ENCODE results near the gene SCD. TPM values are rescaled to one million over a fixed set of nuclear protein-coding genes. Genes with fewer than 3 reads are reported as not detected.

The SCD gene
- total and polyA plus RNA-seq, 10 of the 15 experiments (the other 5 are each of a cell fraction or from before 2014, with no cell fraction given) = 68.7 to 279 (median 99.5) TPM

- 48% methylated on average over 9 of the region's 9 CpGs for WGBS (ENCODE audit: insufficient coverage, insufficient replicate concordance, low lambda C conversion rate, missing lambda C conversion rate)
- intact Hi-C loops (cut with micrococcal nuclease; ENCODE audit: unreplicated experiment) = loop anchor here (5.0 to 10.0 kb wide), 2 partner anchors 480 to 543 kb away; no protein-coding TSS in a partner anchor
- SMC1A ChIA-PET (ENCODE audit: uncharacterized antibody, unreplicated experiment) = interaction anchor here (0.6 to 2.7 kb wide), 2 partner anchors 9 to 956 kb away, joined by 3 to 10 read pairs; no protein-coding TSS in a partner anchor
Measured at GRCh38 chr10:100334762-100335161, 12.3 kb upstream of the SCD start.

More at GRCh38 chr10:100334762-100335161, 12.3 kb upstream of the SCD start:
- peaks cover 14% of the 10 kb centered on the region for H3K4me1 ChIP-seq (ENCODE audit: control insufficient read depth, insufficient read depth, low read length)
- ATAC-seq (no peak), FAIRE-seq (no peak), DNase-seq (ENCODE audit: low read depth, low spot score) (no peak)
- H3K4me2 ChIP-seq (ENCODE audit: control insufficient read depth, insufficient read depth) = no peak overlapping the region
- H3K79me2 ChIP-seq (ENCODE audit: control insufficient read depth, insufficient read depth, low read length) = no peaks in the 10 kb centered on the region
- ChIA-PET CTCF (interaction anchor here (0.9 to 14.9 kb wide), 3 partner anchors 96 to 184 kb away, joined by 3 to 312 read pairs (median 3); no protein-coding TSS in a partner anchor), RAD21 (ENCODE audit: unreplicated experiment) (interaction anchor here (18.1 kb wide), 1 partner anchor 97 kb away, joined by 214 read pairs; no protein-coding TSS in a partner anchor), POLR2A (no interaction called here)
- TF ChIP-seq LARP7 (IDR thresholded peaks at IDR 0.05) (no peak), TCF7 (IDR thresholded peaks at IDR 0.05; ENCODE audit: borderline replicate concordance) (no peak), ELK1 (IDR thresholded peaks at IDR 0.05; ENCODE audit: low read depth, low read length) (no peak), KDM1A (IDR thresholded peaks at IDR 0.05; ENCODE audit: borderline replicate concordance) (no peak), TCF12 (IDR thresholded peaks at IDR 0.05; ENCODE audit: low read depth, low read length) (no peak), BMI1 (IDR thresholded peaks at IDR 0.05; ENCODE audit: borderline replicate concordance) (no peak), SUPT20H (IDR thresholded peaks at IDR 0.05; ENCODE audit: borderline replicate concordance, control insufficient read depth, low read depth, low read length) (no peak)
- H3K4me3 ChIP-seq = no peak overlapping the region
- no peaks in the 10 kb centered on the region; a peak in 2 of 4 replicates for H3K27me3 ChIP-seq (replicated peaks in 1 of 2; ENCODE audit: control insufficient read depth in 2 of 2, insufficient read depth in 2 of 2, low read length in 1 of 2)
- in situ Hi-C loops (cut with MboI) = no loop called here
- no peaks in the 10 kb centered on the region for H4K20me1 ChIP-seq (ENCODE audit: control insufficient read depth, insufficient read depth)
- H3K9me3 ChIP-seq (replicated peaks; ENCODE audit: control insufficient read depth, insufficient read depth, low read length) = no peaks in the 10 kb centered on the region
- H2AFZ ChIP-seq (ENCODE audit: control insufficient read depth, low read depth, low read length) = no peak overlapping the region
- H3K9ac ChIP-seq (ENCODE audit: control insufficient read depth, insufficient read depth, low read length) = no peak overlapping the region
- no TSS peak for BruUV-seq (replicated peaks)
- H3K27ac ChIP-seq (ENCODE audit: control insufficient read depth, insufficient read depth) = no peak overlapping the region
- H3K36me3 ChIP-seq (ENCODE audit: control insufficient read depth in 2 of 2, insufficient read depth in 2 of 2, low read length in 1 of 2) = no peaks in the 10 kb centered on the region

Measured in GM12878 (cell line).